Calu3 (cell line): Measurements from ENCODE around the gene XPA. TPM values are rescaled to one million over a fixed set of nuclear protein-coding genes. Genes with fewer than 3 reads are reported as not detected.

Experiments
- BruUV-seq: library from RNA; stranded (reverse); fragments of 400-500 nt; replicated peaks from 2 replicates; lab custom pipeline; 2021; lab: Mats Ljungman, UMichigan
- CTCF ChIA-PET: fragments of 300-600 bp; sonication (Branson Sonifier 250); formaldehyde crosslinking; loops from one replicate; lab custom pipeline; 2022; ENCODE audit warnings: antibody characterized with exemption; lab: Charles Lee
- DNase-seq: peaks from one replicate; pipeline ENCODE4 v3.0.0; 2022
- H3K27ac Mint-ChIP-seq: one replicate; pipeline ENCODE4 v1.8.0; 2022; ENCODE audit warnings: mixed read lengths; ENCODE audit not compliant: unreplicated experiment
- H3K27me3 Mint-ChIP-seq: one replicate; pipeline ENCODE4 v1.8.0; 2022; ENCODE audit warnings: mixed read lengths; ENCODE audit not compliant: unreplicated experiment
- H3K36me3 Mint-ChIP-seq: one replicate; pipeline ENCODE4 v1.8.0; 2022; ENCODE audit warnings: mild to moderate bottlenecking, moderate library complexity, mixed read lengths; ENCODE audit not compliant: insufficient read depth, unreplicated experiment
- H3K4me1 Mint-ChIP-seq: one replicate; pipeline ENCODE4 v1.8.0; 2022; ENCODE audit warnings: mild to moderate bottlenecking, low read depth, mixed read lengths; ENCODE audit not compliant: unreplicated experiment
- H3K4me3 Mint-ChIP-seq: one replicate; pipeline ENCODE4 v1.8.0; 2022; ENCODE audit warnings: mild to moderate bottlenecking, low read depth, moderate library complexity, mixed read lengths; ENCODE audit not compliant: unreplicated experiment
- H3K9me3 Mint-ChIP-seq: one replicate; pipeline ENCODE4 v1.8.0; 2022; ENCODE audit warnings: low read depth, mixed read lengths; ENCODE audit not compliant: unreplicated experiment
- CTCF ChIP-seq: fragments of 200-600 bp; IDR thresholded peaks from one replicate; pipeline ENCODE4 v1.8.0; 2022; ENCODE audit warnings: antibody characterized with exemption; ENCODE audit not compliant: unreplicated experiment
- intact Hi-C: fragments of 100-400 bp; cut with micrococcal nuclease; formaldehyde crosslinking; loops from one replicate; pipeline ENCODE4 v1.10.0; 2022; ENCODE audit not compliant: unreplicated experiment
- total RNA-seq: library from RNA; stranded (reverse); gene quantifications from 2 replicates; pipeline ENCODE4 v1.2.3, GENCODE V29; 2022

XPA gene
- total RNA-seq, 1 experiment from 2014 or later, result 5.4 TPM

DNA sequence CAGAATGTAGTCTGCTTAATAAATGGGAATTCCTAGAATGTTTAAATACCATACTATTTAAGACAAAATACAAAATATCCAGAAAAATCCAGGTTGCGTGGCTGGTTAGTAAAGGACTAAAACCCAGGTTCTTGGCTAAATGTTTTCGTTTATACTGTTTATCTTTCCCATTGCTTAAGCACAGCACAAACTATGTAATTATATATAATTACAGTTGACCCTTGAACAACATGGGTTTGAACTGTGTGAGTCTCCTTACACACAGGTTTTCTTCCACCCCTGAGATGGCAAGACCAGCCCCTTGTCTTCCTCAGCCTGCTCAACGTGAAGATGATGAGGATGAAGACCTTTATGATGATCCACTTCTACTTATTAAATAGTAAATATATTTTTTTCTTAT lies 24.7 kb downstream of the XPA start:
- BruUV-seq, result no TSS peak
- H3K27me3 Mint-ChIP-seq, result no peaks in the 10 kb centered on the region
- no peak overlapping the region for H3K4me3 Mint-ChIP-seq
- peaks cover 18% of the 10 kb centered on the region for H3K36me3 Mint-ChIP-seq
- DNase-seq, result no peak
- no peak for TF ChIP-seq CTCF
- no peak overlapping the region for H3K27ac Mint-ChIP-seq
- H3K9me3 Mint-ChIP-seq, result no peaks in the 10 kb centered on the region
- intact Hi-C loops, result no loop called here
- CTCF ChIA-PET, result no interaction called here
- no peaks in the 10 kb centered on the region for H3K4me1 Mint-ChIP-seq

DNA sequence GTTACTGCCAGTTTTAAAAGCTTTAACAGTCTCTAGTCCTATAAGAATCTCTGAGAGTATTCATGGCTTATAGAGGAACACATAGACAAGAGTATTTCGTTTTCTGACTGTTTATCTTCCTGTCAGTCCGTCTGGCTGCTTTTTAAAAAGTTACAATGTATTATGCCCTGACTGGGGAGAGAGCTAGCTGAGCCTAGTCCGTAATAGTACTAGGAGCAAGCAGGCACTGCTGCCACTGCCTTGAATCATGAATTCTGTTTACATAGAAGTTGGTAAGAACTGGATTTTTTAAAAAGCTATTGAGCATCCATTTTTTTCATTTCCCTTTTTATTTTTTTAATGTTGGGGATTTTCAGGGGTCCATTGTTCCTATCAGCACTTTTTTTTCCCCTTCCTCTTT lies 26.6 kb downstream of the XPA start:
- H3K4me1 Mint-ChIP-seq, result no peaks in the 10 kb centered on the region
- no peak overlapping the region for H3K27ac Mint-ChIP-seq
- peaks cover 23% of the 10 kb centered on the region for H3K36me3 Mint-ChIP-seq
- no peak for DNase-seq
- BruUV-seq, result no TSS peak
- no peak for TF ChIP-seq CTCF
- H3K9me3 Mint-ChIP-seq, result no peaks in the 10 kb centered on the region
- CTCF ChIA-PET, result no interaction called here
- H3K4me3 Mint-ChIP-seq, result no peak overlapping the region
- intact Hi-C loops, result no loop called here
- no peaks in the 10 kb centered on the region for H3K27me3 Mint-ChIP-seq

DNA sequence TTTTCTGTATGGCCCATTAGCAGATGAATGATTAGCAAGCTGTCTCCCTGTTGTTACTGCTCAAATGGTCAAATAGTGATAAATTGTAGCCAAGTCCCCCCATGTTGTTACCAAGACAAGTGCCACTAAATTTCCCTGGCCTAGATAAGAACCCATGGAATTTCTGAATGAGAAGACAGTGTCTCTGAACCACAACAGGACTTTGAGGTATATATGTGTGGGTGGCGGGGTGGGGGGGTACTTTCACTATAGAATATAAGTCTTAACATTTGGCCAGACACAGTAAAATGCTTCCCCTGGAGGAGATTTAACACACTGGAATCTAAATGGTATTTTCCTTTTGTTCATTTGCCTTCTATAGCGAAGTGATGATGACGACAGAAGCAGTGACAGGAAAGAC lies 28.7 kb downstream of the XPA start:
- no peaks in the 10 kb centered on the region for H3K9me3 Mint-ChIP-seq

GRCh38 chr9:97666907-97667686 lies 30.0 kb downstream of the XPA start:
- no peak for DNase-seq
- Mint-ChIP-seq H3K4me3 (no peak overlapping the region), H3K27me3 (no peaks in the 10 kb centered on the region), H3K9me3 (no peaks in the 10 kb centered on the region), H3K27ac (no peak overlapping the region), H3K36me3 (peaks cover 24% of the 10 kb centered on the region), H3K4me1 (no peaks in the 10 kb centered on the region)
- no peak for TF ChIP-seq CTCF
- BruUV-seq, result no TSS peak
- CTCF ChIA-PET, result no interaction called here
- intact Hi-C loops, result no loop called here

More for the DNA sequence above, 28.7 kb downstream of the XPA start:
- CTCF ChIA-PET, result no interaction called here
- Mint-ChIP-seq H3K36me3 (peaks cover 24% of the 10 kb centered on the region), H3K27me3 (no peaks in the 10 kb centered on the region), H3K4me3 (no peak overlapping the region), H3K27ac (no peak overlapping the region), H3K4me1 (no peaks in the 10 kb centered on the region)
- no peak for TF ChIP-seq CTCF
- intact Hi-C loops, result no loop called here
- no TSS peak for BruUV-seq
- DNase-seq, result no peak
